K562 (cell line): ENCODE results near the gene DHPS. TPM values are rescaled to one million over a fixed set of nuclear protein-coding genes. Genes with fewer than 3 reads are reported as not detected.

Experiments used
- ATAC-seq: fragments of 200-7000 bp; cut with Tn5 transposase; 3 replicates; pipeline ENCODE4 v1.9.1; 2020; ENCODE audit warnings: moderate library complexity
- BruUV-seq: library from RNA; stranded (reverse); fragments of 400-500 nt; replicated peaks from 2 replicates; lab custom pipeline; 2021; lab: Mats Ljungman, UMichigan
- CTCF ChIA-PET: fragments of 300-600 bp; formaldehyde crosslinking; extraction: SDS; loops from one replicate; lab custom pipeline; 2021; ENCODE audit warnings: low intra/inter-chr PET ratio; lab: Yijun Ruan, JAX
- POLR2A ChIA-PET: fragments of 300-600, 350-650 bp; sonication (Branson Sonifier 250); formaldehyde crosslinking; extraction: SDS; loops from one replicate; lab custom pipeline; 2021; ENCODE audit warnings: antibody characterized with exemption, inconsistent platforms; lab: Yijun Ruan, JAX
- DNase-seq, 4 experiments: peaks; one replicate each; pipeline versions ENCODE4 v3.0.0 to v3.0.0-alpha.2; 2011 to 2018; ENCODE audit warnings: low spot score in 3 of 4, mixed read lengths in 3 of 4; ENCODE audit errors: extremely low read depth in 1 of 4
- FAIRE-seq: peaks from 2 replicates; lab custom pipeline; 2011; peaks lifted over from hg19 to GRCh38; lab: Jason Lieb, UNC
- H2AFZ ChIP-seq: 2 replicates; pipeline ENCODE4 v1.6.0; 2011; ENCODE audit warnings: low read depth, low read length, control low read depth, inconsistent platforms
- H3K27ac ChIP-seq: fragments of 200-600 bp; 3 replicates; pipeline ENCODE4 v1.8.0; 2011; ENCODE audit warnings: low read depth, mild to moderate bottlenecking, control low read depth, inconsistent platforms, low read length, moderate library complexity, mixed read lengths; ENCODE audit errors: extremely low read depth
- H3K27me3 ChIP-seq, 2 experiments: fragments of 300-600 bp in 1 of 2; 2 replicates in 1 of 2; 3 replicates in 1 of 2; pipeline versions ENCODE4 v1.6.0 to v1.8.0; 2011; ENCODE audit warnings: inconsistent platforms in 2 of 2, low read length in 2 of 2, mild to moderate bottlenecking in 1 of 2, mixed read lengths in 1 of 2, moderate library complexity in 1 of 2; ENCODE audit not compliant: control insufficient read depth in 2 of 2, insufficient read depth in 2 of 2
- H3K36me3 ChIP-seq: fragments of 300-600 bp; 3 replicates; pipeline ENCODE4 v1.8.0; 2011; ENCODE audit warnings: mild to moderate bottlenecking, low read length, inconsistent platforms; ENCODE audit not compliant: control insufficient read depth, insufficient read depth
- H3K4me1 ChIP-seq, 2 experiments: fragments of 200-600 bp in 1 of 2; replicated peaks in 1 of 2; 2 replicates in 1 of 2; 3 replicates in 1 of 2; pipeline versions ENCODE4 v1.5.1 to v1.8.0; 2011; ENCODE audit warnings: inconsistent platforms in 2 of 2, low read length in 2 of 2, mild to moderate bottlenecking in 1 of 2, mixed read lengths in 1 of 2, moderate library complexity in 1 of 2; ENCODE audit not compliant: control insufficient read depth in 2 of 2, insufficient read depth in 2 of 2
- H3K4me2 ChIP-seq: 2 replicates; pipeline ENCODE4 v1.6.1; 2011; ENCODE audit warnings: low read length, control low read depth, inconsistent platforms, mixed read lengths; ENCODE audit not compliant: insufficient read depth
- H3K4me3 ChIP-seq: fragments of 200-600 bp; sonication (generic), shearing (Covaris generic); 2 replicates; pipeline ENCODE4 v1.5.1; 2016; ENCODE audit warnings: control low read depth, inconsistent platforms
- H3K79me2 ChIP-seq: fragments of 200-600 bp; 3 replicates; pipeline ENCODE4 v1.8.0; 2011; ENCODE audit warnings: low read length, inconsistent platforms; ENCODE audit not compliant: control insufficient read depth, insufficient read depth
- H3K9ac ChIP-seq, 2 experiments: 2 replicates each; pipeline versions ENCODE4 v1.6.0 to v1.6.1; 2011; ENCODE audit warnings: low read depth in 2 of 2, low read length in 2 of 2, control low read depth in 1 of 2, inconsistent platforms in 1 of 2, mild to moderate bottlenecking in 1 of 2, mixed read lengths in 1 of 2; ENCODE audit not compliant: insufficient read depth in 1 of 2
- H3K9me1 ChIP-seq: one replicate; pipeline ENCODE4 v1.6.0; 2011; ENCODE audit warnings: inconsistent platforms, mild to moderate bottlenecking, low read length, moderate library complexity; ENCODE audit not compliant: control insufficient read depth, insufficient read depth
- H3K9me3 ChIP-seq: replicated peaks from 2 replicates; pipeline ENCODE4 v1.5.1; 2011; ENCODE audit warnings: low read depth, low read length, inconsistent platforms; ENCODE audit not compliant: control insufficient read depth, insufficient read depth
- H4K20me1 ChIP-seq: replicated peaks from 2 replicates; pipeline ENCODE4 v1.6.1; 2011; ENCODE audit warnings: low read length, inconsistent platforms, mixed read lengths; ENCODE audit not compliant: control insufficient read depth, insufficient read depth
- COPS2 ChIP-seq: fragments of 450-650 bp; conservative IDR thresholded peaks from 2 replicates; pipeline ENCODE4 v1.6.1; 2016; ENCODE audit warnings: mild to moderate bottlenecking, moderate library complexity
- HNRNPUL1 ChIP-seq: fragments of 200-400 bp; formaldehyde crosslinking; IDR thresholded peaks from 2 replicates; pipeline ENCODE4 v1.6.1; 2017; ENCODE audit warnings: low read length
- SRF ChIP-seq, 2 experiments: fragments of 250-450, 450-650 bp in 1 of 2; sonication (Bioruptor Pico) in 1 of 2; sonication (generic) in 1 of 2; formaldehyde crosslinking; IDR thresholded peaks; 2 replicates each; pipeline versions ENCODE4 v1.5.0 to v1.5.1; 2020 to 2022; ENCODE audit warnings: mild to moderate bottlenecking in 1 of 2, missing genetic modification reagents in 1 of 2
- ZNF24 ChIP-seq: fragments of 450-650 bp; IDR thresholded peaks from 2 replicates; pipeline ENCODE4 v1.6.1; 2016
- WGBS: fragments of 100-300 bp; shearing (Covaris generic); methylation state at CpG from one replicate; pipeline ENCODE4 v1.1.6; 2016; ENCODE audit warnings: low coverage, mixed read lengths; ENCODE audit not compliant: insufficient coverage; ENCODE audit errors: missing lambda C conversion rate; 5-methylcytosine and 5-hydroxymethylcytosine counted together
- in situ Hi-C: fragments of 300-500 bp; cut with MboI; formaldehyde crosslinking; loops from 4 replicates; pipeline ENCODE4 v1.15.0; 2018; ENCODE audit warnings: inconsistent platforms, mixed read lengths
- intact Hi-C: fragments of 100-400 bp; cut with micrococcal nuclease; formaldehyde crosslinking; loops from 2 replicates; pipeline ENCODE4 v1.14.2; 2022
- polyA plus RNA-seq, 8 experiments: library from polyadenylated mRNA; depleted of rRNA in 4 of 8; stranded (reverse) in 5 of 8; unstranded in 3 of 8; fragments of >200 nt; fragmentation: Nextera tagmentation in 2 of 8; fragmentation: Illumina TruSeq in 1 of 8; extraction: Ambion mirVana in 2 of 8; extraction: Trizol in 1 of 8; gene quantifications; 2 replicates each; pipeline versions ENCODE4 v1.2.1 to v1.2.3, GENCODE V29; 2011 to 2014; ENCODE audit warnings: inconsistent platforms in 1 of 8, missing spikeins in 1 of 8
- total RNA-seq, 7 experiments: library from RNA; depleted of rRNA in 6 of 7; stranded (reverse); fragments of >200 nt in 6 of 7; fragmentation: Illumina TruSeq in 2 of 7; extraction: Trizol in 2 of 7; gene quantifications; 2 replicates each; pipeline versions ENCODE4 v1.2.1 to v1.2.3, GENCODE V29; 2011 to 2021; ENCODE audit warnings: low replicate concordance in 1 of 7
- TF ChIP-seq, protein P1 (sequence below): sonication (generic); formaldehyde crosslinking; IDR thresholded peaks from 2 replicates; pipeline ENCODE4 v1.8.1; 2022; ENCODE audit warnings: missing genetic modification reagents
- TF ChIP-seq, protein P2 (sequence below): fragments of 450-650 bp; formaldehyde crosslinking; IDR thresholded peaks from 2 replicates; pipeline ENCODE4 v1.4.0; 2020; ENCODE audit warnings: mild to moderate bottlenecking, moderate library complexity

The DHPS gene
- total and polyA plus RNA-seq, 9 of the 15 experiments (the other 6 are each of a cell fraction or from before 2014, with no cell fraction given): 47.1 to 110 (median 79.9) TPM

DNA sequence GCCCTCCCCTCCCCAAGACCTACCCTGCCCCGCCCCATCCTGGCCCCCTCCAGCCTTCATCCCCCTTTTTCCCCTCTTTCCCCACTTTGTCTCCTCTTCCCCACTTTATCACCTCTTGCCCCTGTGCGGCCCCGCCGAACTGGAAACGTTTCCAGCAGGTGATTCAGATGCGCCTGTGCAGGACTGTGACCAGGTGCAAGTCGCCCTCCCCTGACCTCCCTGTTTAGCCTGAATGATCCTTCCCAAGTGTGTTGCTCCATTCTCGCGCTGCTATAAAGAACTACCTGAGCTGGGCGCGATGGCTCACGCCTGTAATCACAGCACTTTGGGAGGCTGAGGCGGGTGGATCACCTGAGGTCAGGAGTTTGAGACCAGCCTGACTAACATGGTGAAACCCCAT, 45.0 kb downstream of the DHPS start:
- no peak for FAIRE-seq
- H3K36me3 ChIP-seq: no peaks in the 10 kb centered on the region
- H3K27ac ChIP-seq: no peak overlapping the region
- TF ChIP-seq, protein P1, sequence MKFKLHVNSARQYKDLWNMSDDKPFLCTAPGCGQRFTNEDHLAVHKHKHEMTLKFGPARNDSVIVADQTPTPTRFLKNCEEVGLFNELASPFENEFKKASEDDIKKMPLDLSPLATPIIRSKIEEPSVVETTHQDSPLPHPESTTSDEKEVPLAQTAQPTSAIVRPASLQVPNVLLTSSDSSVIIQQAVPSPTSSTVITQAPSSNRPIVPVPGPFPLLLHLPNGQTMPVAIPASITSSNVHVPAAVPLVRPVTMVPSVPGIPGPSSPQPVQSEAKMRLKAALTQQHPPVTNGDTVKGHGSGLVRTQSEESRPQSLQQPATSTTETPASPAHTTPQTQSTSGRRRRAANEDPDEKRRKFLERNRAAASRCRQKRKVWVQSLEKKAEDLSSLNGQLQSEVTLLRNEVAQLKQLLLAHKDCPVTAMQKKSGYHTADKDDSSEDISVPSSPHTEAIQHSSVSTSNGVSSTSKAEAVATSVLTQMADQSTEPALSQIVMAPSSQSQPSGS (CRISPR knock-in tag): no peak
- no peak for TF ChIP-seq COPS2
- no peak for TF ChIP-seq HNRNPUL1
- no peak for TF ChIP-seq ZNF24
- TF ChIP-seq, protein P2, sequence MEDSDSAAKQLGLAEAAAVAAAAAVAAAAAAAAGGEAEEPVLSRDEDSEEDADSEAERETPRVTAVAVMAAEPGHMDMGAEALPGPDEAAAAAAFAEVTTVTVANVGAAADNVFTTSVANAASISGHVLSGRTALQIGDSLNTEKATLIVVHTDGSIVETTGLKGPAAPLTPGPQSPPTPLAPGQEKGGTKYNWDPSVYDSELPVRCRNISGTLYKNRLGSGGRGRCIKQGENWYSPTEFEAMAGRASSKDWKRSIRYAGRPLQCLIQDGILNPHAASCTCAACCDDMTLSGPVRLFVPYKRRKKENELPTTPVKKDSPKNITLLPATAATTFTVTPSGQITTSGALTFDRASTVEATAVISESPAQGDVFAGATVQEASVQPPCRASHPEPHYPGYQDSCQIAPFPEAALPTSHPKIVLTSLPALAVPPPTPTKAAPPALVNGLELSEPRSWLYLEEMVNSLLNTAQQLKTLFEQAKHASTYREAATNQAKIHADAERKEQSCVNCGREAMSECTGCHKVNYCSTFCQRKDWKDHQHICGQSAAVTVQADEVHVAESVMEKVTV (CRISPR knock-in tag): no peak
- no peak for TF ChIP-seq SRF (CRISPR knock-in tag; IDR thresholded peaks at IDR 0.05)
- no peaks in the 10 kb centered on the region for H4K20me1 ChIP-seq
- intact Hi-C loops (no loop called here), in situ Hi-C loops (no loop called here)
- H3K4me2 ChIP-seq: no peak overlapping the region
- H3K4me1 ChIP-seq: peaks cover 2 to 13% of the 10 kb centered on the region in 2 experiments; a peak in 2 of 5 replicates
- H3K27me3 ChIP-seq: no peaks in the 10 kb centered on the region
- POLR2A ChIA-PET: interaction anchor here (0.6 kb wide), 1 partner anchor 44 kb away, joined by 3 read pairs; no protein-coding TSS in a partner anchor
- no peak overlapping the region for H3K9ac ChIP-seq
- H3K9me1 ChIP-seq: no peaks in the 10 kb centered on the region
- 64% methylated on average over 12 of the region's 13 CpGs for WGBS
- BruUV-seq: no TSS peak
- no peak for ATAC-seq
- H2AFZ ChIP-seq: no peak overlapping the region
- CTCF ChIA-PET: no interaction called here
- DNase-seq: no peak
- no peaks in the 10 kb centered on the region for H3K79me2 ChIP-seq
- no peak overlapping the region for H3K4me3 ChIP-seq
- H3K9me3 ChIP-seq: 0 out of 2 replicates have a peak, but pooled peaks cover 6% of the 10 kb centered on the region
